Neural progenitor cell (in vitro differentiated cells): ENCODE results near the gene PPP1R16B. TPM values are rescaled to one million over a fixed set of nuclear protein-coding genes. Genes with fewer than 3 reads are reported as not detected.

Source experiments
- DNase-seq: peaks from one replicate; pipeline ENCODE4 v3.0.0-alpha.2; 2016; ENCODE audit warnings: low spot score
- H2AFZ ChIP-seq: fragments of 200-600 bp; sonication (generic); replicated peaks from 2 replicates; pipeline ENCODE4 v1.6.1; 2016; ENCODE audit warnings: antibody characterized with exemption
- H3F3A ChIP-seq: fragments of 200-600 bp; sonication (generic); 2 replicates; pipeline ENCODE4 v1.6.1; 2016; ENCODE audit warnings: antibody characterized with exemption, low read depth
- H3K27ac ChIP-seq: fragments of 200-600 bp; sonication (generic); 2 replicates; pipeline ENCODE4 v1.5.1; 2016; ENCODE audit warnings: mild to moderate bottlenecking
- H3K27me3 ChIP-seq: fragments of 200-600 bp; sonication (generic); 2 replicates; pipeline ENCODE4 v1.6.1; 2016; ENCODE audit warnings: mild to moderate bottlenecking, moderate library complexity
- H3K36me3 ChIP-seq: fragments of 200-600 bp; sonication (generic); 2 replicates; pipeline ENCODE4 v1.5.1; 2016
- H3K4me1 ChIP-seq: fragments of 200-600 bp; sonication (generic); 2 replicates; pipeline ENCODE4 v1.6.1; 2016; ENCODE audit warnings: mixed run types
- H3K4me2 ChIP-seq: fragments of 200-600 bp; sonication (generic); 2 replicates; pipeline ENCODE4 v1.6.1; 2016
- H3K4me3 ChIP-seq: fragments of 200-600 bp; sonication (generic); 2 replicates; pipeline ENCODE4 v1.5.1; 2016
- H3K79me2 ChIP-seq: fragments of 200-600 bp; sonication (generic); 2 replicates; pipeline ENCODE4 v1.6.1; 2016; ENCODE audit warnings: low read depth
- H3K9ac ChIP-seq: fragments of 200-600 bp; sonication (generic); 2 replicates; pipeline ENCODE4 v1.6.1; 2016
- H3K9me3 ChIP-seq: fragments of 200-600 bp; sonication (generic); 2 replicates; pipeline ENCODE4 v1.5.1; 2016; ENCODE audit warnings: low read depth
- H4K20me1 ChIP-seq: fragments of 200-600 bp; sonication (generic); 2 replicates; pipeline ENCODE4 v1.6.1; 2016; ENCODE audit warnings: low read depth
- H3K27ac Mint-ChIP-seq: 3 replicates; pipeline ENCODE4 v1.8.0; 2021; ENCODE audit warnings: mixed read lengths
- H3K27me3 Mint-ChIP-seq: 2 replicates; pipeline ENCODE4 v1.8.0; 2022; ENCODE audit warnings: low read depth, mild to moderate bottlenecking, inconsistent platforms, moderate library complexity, mixed read lengths; ENCODE audit not compliant: insufficient read depth
- H3K36me3 Mint-ChIP-seq: 3 replicates; pipeline ENCODE4 v1.8.0; 2021; ENCODE audit warnings: mixed read lengths
- H3K4me1 Mint-ChIP-seq: 3 replicates; pipeline ENCODE4 v1.8.0; 2021; ENCODE audit warnings: mixed read lengths
- H3K4me3 Mint-ChIP-seq: 3 replicates; pipeline ENCODE4 v1.8.0; 2021; ENCODE audit warnings: mild to moderate bottlenecking, moderate library complexity, mixed read lengths
- H3K9me3 Mint-ChIP-seq: 3 replicates; pipeline ENCODE4 v1.8.0; 2020; ENCODE audit warnings: mixed read lengths
- EZH2 ChIP-seq: fragments of 200-600 bp; sonication (generic); IDR thresholded peaks from 2 replicates; pipeline ENCODE4 v1.6.1; 2017; ENCODE audit warnings: antibody characterized with exemption, mild to moderate bottlenecking, moderate library complexity
- EZH2phosphoT487 ChIP-seq: fragments of 200-600 bp; sonication (generic); IDR thresholded peaks from 2 replicates; pipeline ENCODE4 v1.6.1; 2017; ENCODE audit warnings: antibody characterized with exemption
- total RNA-seq: library from RNA; depleted of rRNA; stranded (reverse); fragments of >200 nt; gene quantifications from 2 replicates; pipeline ENCODE4 v1.2.3, GENCODE V29; 2015; ENCODE audit warnings: low replicate concordance
- TF ChIP-seq, protein P1 (sequence below): fragments of 200-600 bp; sonication (generic); IDR thresholded peaks from 2 replicates; pipeline ENCODE4 v1.5.1; 2017; ENCODE audit warnings: antibody characterized with exemption, mild to moderate bottlenecking

The PPP1R16B gene
- total RNA-seq, 1 donor from 2014 or later: 0.95 TPM

DNA sequence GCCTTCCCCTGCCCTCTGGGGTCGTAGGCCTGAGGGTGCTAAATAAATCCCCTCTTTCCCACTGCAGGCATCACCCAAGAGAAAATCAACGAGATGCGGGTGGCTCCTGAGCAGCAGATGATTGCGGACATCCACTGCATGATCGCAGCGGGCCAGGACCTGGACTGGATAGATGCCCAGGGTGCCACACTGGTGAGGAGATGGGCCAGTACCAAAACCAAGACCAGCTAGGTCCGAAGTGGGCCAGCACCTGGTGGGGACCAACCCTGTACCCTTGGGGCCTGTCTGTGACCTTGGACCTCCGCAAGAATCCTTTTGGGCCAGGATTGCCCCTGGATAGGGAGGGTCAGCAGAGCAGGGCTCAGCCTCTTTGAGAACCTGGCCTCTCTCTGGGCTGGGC lies 97.1 kb downstream of the PPP1R16B start:
- no peak overlapping the region for H3K9ac ChIP-seq
- no peak overlapping the region for H2AFZ ChIP-seq
- H3K27me3 ChIP-seq: no peaks in the 10 kb centered on the region
- H3K27ac ChIP-seq: no peak overlapping the region
- no peaks in the 10 kb centered on the region for H3K79me2 ChIP-seq
- no peaks in the 10 kb centered on the region for H3K36me3 ChIP-seq
- H3K9me3 Mint-ChIP-seq: no peaks in the 10 kb centered on the region
- H3K4me2 ChIP-seq: no peak overlapping the region
- no peaks in the 10 kb centered on the region for H3K9me3 ChIP-seq
- H3F3A ChIP-seq: no peaks in the 10 kb centered on the region
- H3K4me1 ChIP-seq: no peaks in the 10 kb centered on the region
- no peaks in the 10 kb centered on the region for H4K20me1 ChIP-seq
- H3K4me1 Mint-ChIP-seq: no peaks in the 10 kb centered on the region
- H3K4me3 ChIP-seq: no peak overlapping the region
- H3K4me3 Mint-ChIP-seq: no peak overlapping the region
- H3K36me3 Mint-ChIP-seq: no peaks in the 10 kb centered on the region
- peaks cover 4% of the 10 kb centered on the region for H3K27me3 Mint-ChIP-seq
- no peak overlapping the region for H3K27ac Mint-ChIP-seq
- TF ChIP-seq, protein P1, sequence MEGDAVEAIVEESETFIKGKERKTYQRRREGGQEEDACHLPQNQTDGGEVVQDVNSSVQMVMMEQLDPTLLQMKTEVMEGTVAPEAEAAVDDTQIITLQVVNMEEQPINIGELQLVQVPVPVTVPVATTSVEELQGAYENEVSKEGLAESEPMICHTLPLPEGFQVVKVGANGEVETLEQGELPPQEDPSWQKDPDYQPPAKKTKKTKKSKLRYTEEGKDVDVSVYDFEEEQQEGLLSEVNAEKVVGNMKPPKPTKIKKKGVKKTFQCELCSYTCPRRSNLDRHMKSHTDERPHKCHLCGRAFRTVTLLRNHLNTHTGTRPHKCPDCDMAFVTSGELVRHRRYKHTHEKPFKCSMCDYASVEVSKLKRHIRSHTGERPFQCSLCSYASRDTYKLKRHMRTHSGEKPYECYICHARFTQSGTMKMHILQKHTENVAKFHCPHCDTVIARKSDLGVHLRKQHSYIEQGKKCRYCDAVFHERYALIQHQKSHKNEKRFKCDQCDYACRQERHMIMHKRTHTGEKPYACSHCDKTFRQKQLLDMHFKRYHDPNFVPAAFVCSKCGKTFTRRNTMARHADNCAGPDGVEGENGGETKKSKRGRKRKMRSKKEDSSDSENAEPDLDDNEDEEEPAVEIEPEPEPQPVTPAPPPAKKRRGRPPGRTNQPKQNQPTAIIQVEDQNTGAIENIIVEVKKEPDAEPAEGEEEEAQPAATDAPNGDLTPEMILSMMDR: no peak
- no peak for TF ChIP-seq EZH2
- no peak for TF ChIP-seq EZH2phosphoT487
- DNase-seq: no peak

DNA sequence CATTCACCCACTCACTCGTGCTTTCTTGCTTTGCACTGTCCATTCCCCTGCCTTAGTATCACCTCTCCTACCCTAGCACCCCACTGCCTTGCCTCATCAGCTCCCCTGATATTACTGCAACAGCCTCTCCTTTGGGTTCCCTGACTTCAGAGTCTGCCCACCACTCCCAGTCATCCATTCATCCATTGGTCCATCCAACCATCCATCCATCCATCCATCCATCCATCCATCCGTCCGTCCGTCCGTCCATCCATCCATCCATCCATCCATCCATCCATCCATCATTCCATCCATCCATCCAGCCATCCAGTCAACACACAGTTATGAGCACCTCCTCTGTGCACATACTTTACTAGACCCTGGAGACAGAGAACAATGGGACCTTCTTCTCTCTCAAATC lies 97.8 kb downstream of the PPP1R16B start:
- no peaks in the 10 kb centered on the region for H3K9me3 Mint-ChIP-seq
- peaks cover 4% of the 10 kb centered on the region for H3K27me3 Mint-ChIP-seq

DNA sequence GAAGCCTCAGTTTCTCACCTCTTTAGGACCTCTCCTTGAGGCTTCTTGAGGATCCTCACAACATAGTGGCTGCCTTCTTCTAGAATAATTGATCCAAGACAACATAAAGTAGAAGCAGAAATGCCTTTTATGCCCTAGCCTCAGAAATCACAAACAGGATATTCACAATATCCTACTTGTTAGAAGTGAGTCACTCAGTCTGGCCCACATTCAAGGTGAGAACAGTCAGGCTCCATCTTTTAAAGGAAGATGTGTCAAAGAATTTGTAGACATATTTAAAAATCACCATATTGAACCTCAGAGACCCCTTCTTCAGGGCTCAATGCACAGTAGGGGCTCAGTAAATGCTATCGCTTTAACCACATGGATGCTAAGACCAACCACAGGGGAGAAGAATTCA lies 99.9 kb downstream of the PPP1R16B start:
- Histone ChIP-seq H3K4me2 (no peak overlapping the region), H3K79me2 (no peaks in the 10 kb centered on the region), H4K20me1 (no peaks in the 10 kb centered on the region), H3K4me1 (no peaks in the 10 kb centered on the region), H3K9me3 (no peaks in the 10 kb centered on the region), H3K27ac (no peak overlapping the region), H3F3A (no peaks in the 10 kb centered on the region), H3K9ac (no peak overlapping the region), H3K4me3 (no peak overlapping the region), H2AFZ (no peak overlapping the region), H3K27me3 (no peaks in the 10 kb centered on the region), H3K36me3 (no peaks in the 10 kb centered on the region)
- no peaks in the 10 kb centered on the region for H3K9me3 Mint-ChIP-seq
- peaks cover 8% of the 10 kb centered on the region for H3K27me3 Mint-ChIP-seq
- TF ChIP-seq, protein P1: no peak
- no peak for TF ChIP-seq EZH2
- no peak for TF ChIP-seq EZH2phosphoT487
- H3K4me1 Mint-ChIP-seq: no peaks in the 10 kb centered on the region
- H3K27ac Mint-ChIP-seq: no peak overlapping the region
- peaks cover 2% of the 10 kb centered on the region for H3K36me3 Mint-ChIP-seq
- H3K4me3 Mint-ChIP-seq: no peak overlapping the region
- DNase-seq: no peak

More for the DNA sequence above, 97.8 kb downstream of the PPP1R16B start:
- H3K27ac ChIP-seq: no peak overlapping the region
- H3K4me3 ChIP-seq: no peak overlapping the region
- H3K4me1 ChIP-seq: no peaks in the 10 kb centered on the region
- TF ChIP-seq, protein P1: no peak
- TF ChIP-seq EZH2: no peak
- DNase-seq: no peak
- no peak overlapping the region for H3K4me2 ChIP-seq
- no peak overlapping the region for H3K9ac ChIP-seq
- H3K27me3 ChIP-seq: no peaks in the 10 kb centered on the region
- no peaks in the 10 kb centered on the region for H3K79me2 ChIP-seq
- H2AFZ ChIP-seq: no peak overlapping the region
- H3K36me3 Mint-ChIP-seq: no peaks in the 10 kb centered on the region
- no peaks in the 10 kb centered on the region for H4K20me1 ChIP-seq
- no peaks in the 10 kb centered on the region for H3K4me1 Mint-ChIP-seq
- no peaks in the 10 kb centered on the region for H3K36me3 ChIP-seq
- H3K9me3 ChIP-seq: no peaks in the 10 kb centered on the region
- no peak overlapping the region for H3K4me3 Mint-ChIP-seq
- no peaks in the 10 kb centered on the region for H3F3A ChIP-seq
- no peak overlapping the region for H3K27ac Mint-ChIP-seq
